Muscle layer of duodenum (tissue), 2 donors: ENCODE results near the gene MEX3B.

Source experiments
- H3K27ac ChIP-seq: one replicate; pipeline ENCODE4 v1.7.0; 2013; ENCODE audit warnings: mild to moderate bottlenecking, low read length
- H3K27me3 ChIP-seq: one replicate; pipeline ENCODE4 v1.7.0; 2013; ENCODE audit warnings: low read depth, mild to moderate bottlenecking, control low read depth, low read length
- H3K36me3 ChIP-seq, 2 donors: one replicate each; pipeline ENCODE4 v1.7.0; 2013; ENCODE audit warnings: low read length in 2 of 2, control low read depth in 1 of 2, mild to moderate bottlenecking in 1 of 2; ENCODE audit not compliant: insufficient read depth in 2 of 2, control insufficient read depth in 1 of 2
- H3K4me1 ChIP-seq, 2 donors: one replicate each; pipeline ENCODE4 v1.7.0; 2013; ENCODE audit warnings: low read length in 2 of 2, mild to moderate bottlenecking in 2 of 2, control low read depth in 1 of 2, moderate library complexity in 1 of 2; ENCODE audit not compliant: insufficient read depth in 2 of 2, control insufficient read depth in 1 of 2
- H3K4me3 ChIP-seq, 2 donors: one replicate each; pipeline ENCODE4 v1.7.0; 2013; ENCODE audit warnings: low read length in 2 of 2, low read depth in 1 of 2, mild to moderate bottlenecking in 1 of 2
- H3K9me3 ChIP-seq, 2 donors: one replicate each; pipeline ENCODE4 v1.7.0; 2013; ENCODE audit warnings: low read length in 2 of 2, control low read depth in 1 of 2, mild to moderate bottlenecking in 1 of 2; ENCODE audit not compliant: control insufficient read depth in 1 of 2
- donor health status: healthy.

The MEX3B gene

DNA sequence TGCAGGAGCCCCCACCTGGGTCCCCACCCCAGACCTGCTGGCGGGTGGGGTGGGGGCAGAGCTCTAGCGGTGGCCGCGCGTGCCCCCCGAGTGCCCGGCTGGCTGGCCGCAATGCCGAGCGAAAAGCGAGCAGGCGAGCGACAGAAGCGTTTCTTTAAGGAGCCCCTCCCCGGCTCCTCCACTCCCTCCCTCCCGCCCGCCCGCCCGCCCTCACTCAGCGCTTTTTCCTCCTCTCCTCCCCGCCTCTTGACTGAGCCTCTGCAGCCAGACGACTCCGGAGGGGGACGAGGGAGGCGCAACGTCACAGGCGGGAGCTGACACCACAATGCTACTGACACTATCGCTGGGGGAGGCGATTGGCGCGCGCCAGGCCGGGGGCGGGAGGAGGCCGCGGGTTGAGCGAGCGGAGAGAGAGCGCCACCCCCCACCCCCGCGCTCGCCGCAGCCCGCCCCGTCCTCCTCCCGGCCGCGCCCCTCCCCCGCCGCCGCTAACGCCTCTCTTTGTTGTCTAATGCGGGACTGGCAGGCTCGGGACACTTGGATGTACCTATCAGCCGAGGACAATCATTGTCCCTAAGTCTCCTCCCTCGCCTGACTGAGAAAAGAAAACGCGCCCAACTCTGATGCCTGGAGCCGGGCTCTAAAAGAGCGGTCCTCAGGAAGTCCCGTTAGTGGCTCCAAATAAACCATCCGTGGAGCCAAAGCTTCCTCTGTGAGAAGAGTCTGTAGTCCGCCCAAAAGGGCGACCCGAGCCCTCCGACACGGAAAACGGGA is at the start of gene MEX3B:
MEX3B (minus strand) TSS at position 127 of the 774 bp plus-strand sequence. CDS start 313 bp downstream, outside the sequence.
- Histone ChIP-seq H3K36me3 (no peaks in the 10 kb centered on the region), H3K4me3 (peak within 1 kb of the TSS; percentile 84 to 95), H3K9me3 (no peaks in the 10 kb centered on the region), H3K4me1 (peaks cover 0 to 10% of the 10 kb centered on the region in 2 donors), H3K27me3 (no peaks in the 10 kb centered on the region), H3K27ac (peak within 1 kb of the TSS; percentile 80)

DNA sequence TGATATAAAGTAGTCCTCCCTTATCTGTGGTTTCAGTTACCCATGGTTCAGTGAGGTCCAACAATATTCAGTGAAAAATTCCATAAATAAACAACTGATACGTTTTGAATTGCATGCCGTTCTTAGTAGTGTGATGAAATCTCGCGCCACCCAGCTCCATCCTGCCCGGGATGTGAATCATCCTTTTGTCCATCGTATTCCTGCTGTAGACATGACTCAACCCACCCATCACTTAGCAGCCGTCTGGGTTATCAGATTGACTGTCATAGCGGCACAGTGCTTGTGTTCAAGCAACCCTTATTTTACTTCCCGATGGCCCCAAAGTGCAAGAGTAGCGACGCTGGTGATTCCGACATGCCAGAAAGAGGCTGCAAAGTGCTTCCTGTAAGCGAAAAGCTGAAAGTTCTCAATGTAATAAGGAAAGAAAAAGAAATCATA is 48.0 kb upstream of the MEX3B start:
- Histone ChIP-seq H3K27ac (no peak overlapping the region), H3K4me3 (no peak overlapping the region), H3K4me1 (no peaks in the 10 kb centered on the region), H3K27me3 (no peaks in the 10 kb centered on the region), H3K36me3 (no peaks in the 10 kb centered on the region), H3K9me3 (no peaks in the 10 kb centered on the region)

DNA sequence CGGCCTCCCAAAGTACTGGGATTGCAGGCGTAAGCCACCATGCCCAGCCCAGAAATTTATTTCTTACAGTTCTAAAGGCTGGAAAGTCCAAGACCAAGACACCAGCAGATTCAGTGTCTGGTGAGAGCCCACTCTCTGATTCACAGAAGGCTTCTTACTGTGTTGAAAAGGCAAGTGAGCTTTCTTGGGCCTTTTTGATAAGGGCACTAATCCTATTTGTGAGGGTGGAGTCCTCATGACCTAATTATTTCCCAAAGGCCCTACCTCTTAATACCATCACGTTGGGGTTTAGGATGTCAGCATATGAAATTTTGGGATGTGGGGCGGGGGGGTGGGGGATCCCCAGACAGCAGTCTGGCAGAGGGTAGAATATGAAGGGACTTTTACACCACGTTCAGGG is 47.5 kb upstream of the MEX3B start:
- no peak overlapping the region for H3K27ac ChIP-seq

DNA sequence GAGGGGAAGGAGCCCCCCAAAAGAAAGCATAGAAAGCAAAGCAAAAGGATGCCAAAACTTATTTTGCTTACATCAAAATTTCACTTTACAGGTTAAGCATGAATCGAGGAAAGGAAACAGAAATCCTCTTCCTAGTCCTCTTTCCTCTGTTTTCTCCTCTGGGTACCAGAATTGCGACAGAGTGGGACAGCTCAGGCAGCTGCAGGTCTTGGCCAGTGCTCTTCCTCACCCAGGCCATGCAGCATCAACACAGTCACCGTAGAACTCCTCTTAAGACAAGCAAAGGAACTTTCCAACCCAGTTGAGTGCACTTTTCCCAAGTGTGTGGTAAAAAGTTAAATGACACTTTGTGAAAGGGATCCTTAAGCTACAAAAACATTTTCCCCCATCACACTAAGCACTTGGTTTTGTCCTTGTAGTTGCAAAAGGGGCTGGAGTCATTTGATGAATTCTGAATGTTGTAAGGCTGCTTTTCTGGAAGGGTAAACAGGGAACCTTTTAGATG is 45.9 kb upstream of the MEX3B start:
- no peaks in the 10 kb centered on the region for H3K36me3 ChIP-seq

More for the DNA sequence above, 47.5 kb upstream of the MEX3B start:
- Histone ChIP-seq H3K36me3 (no peaks in the 10 kb centered on the region), H3K27me3 (no peaks in the 10 kb centered on the region), H3K4me1 (no peaks in the 10 kb centered on the region), H3K9me3 (no peaks in the 10 kb centered on the region), H3K4me3 (no peak overlapping the region)

GRCh38 chr15:82086243-82086995 is 40.6 kb upstream of the MEX3B start:
- no peaks in the 10 kb centered on the region for H3K4me1 ChIP-seq
- H3K4me3 ChIP-seq: no peak overlapping the region
- no peaks in the 10 kb centered on the region for H3K36me3 ChIP-seq
- H3K27ac ChIP-seq: no peak overlapping the region
- H3K9me3 ChIP-seq: no peaks in the 10 kb centered on the region
- H3K27me3 ChIP-seq: no peaks in the 10 kb centered on the region

More for the DNA sequence above, 45.9 kb upstream of the MEX3B start:
- H3K9me3 ChIP-seq: no peaks in the 10 kb centered on the region
- H3K4me3 ChIP-seq: no peak overlapping the region
- no peaks in the 10 kb centered on the region for H3K4me1 ChIP-seq
- H3K27me3 ChIP-seq: no peaks in the 10 kb centered on the region
- no peak overlapping the region for H3K27ac ChIP-seq

GRCh38 chr15:82081914-82082762 is 36.3 kb upstream of the MEX3B start:
- Histone ChIP-seq H3K36me3 (no peaks in the 10 kb centered on the region), H3K4me1 (no peaks in the 10 kb centered on the region), H3K4me3 (no peak overlapping the region), H3K27ac (no peak overlapping the region), H3K9me3 (no peaks in the 10 kb centered on the region), H3K27me3 (no peaks in the 10 kb centered on the region)

GRCh38 chr15:82080774-82081173 is 35.0 kb upstream of the MEX3B start:
- Histone ChIP-seq H3K27ac (no peak overlapping the region), H3K36me3 (no peaks in the 10 kb centered on the region), H3K9me3 (no peaks in the 10 kb centered on the region), H3K27me3 (no peaks in the 10 kb centered on the region), H3K4me1 (no peaks in the 10 kb centered on the region), H3K4me3 (no peak overlapping the region)

GRCh38 chr15:82079736-82080135 is 33.9 kb upstream of the MEX3B start:
- H3K27ac ChIP-seq: no peak overlapping the region
- H3K27me3 ChIP-seq: no peaks in the 10 kb centered on the region
- H3K4me3 ChIP-seq: no peak overlapping the region
- no peaks in the 10 kb centered on the region for H3K4me1 ChIP-seq
- H3K9me3 ChIP-seq: no peaks in the 10 kb centered on the region
- no peaks in the 10 kb centered on the region for H3K36me3 ChIP-seq

- Histone ChIP-seq H3K9me3 (no peaks in the 10 kb centered on the region), H3K27me3 (no peaks in the 10 kb centered on the region), H3K36me3 (no peaks in the 10 kb centered on the region), H3K4me3 (no peak overlapping the region), H3K27ac (no peak overlapping the region), H3K4me1 (no peaks in the 10 kb centered on the region)
Observed at GRCh38 chr15:82074610-82075009, 28.8 kb upstream of the MEX3B start.

GRCh38 chr15:82072926-82073537 is 27.2 kb upstream of the MEX3B start:
- Histone ChIP-seq H3K27me3 (no peaks in the 10 kb centered on the region), H3K27ac (no peak overlapping the region), H3K9me3 (no peaks in the 10 kb centered on the region), H3K36me3 (no peaks in the 10 kb centered on the region), H3K4me1 (no peaks in the 10 kb centered on the region), H3K4me3 (no peak overlapping the region)
